ENCODE data around the gene SEMA3A.

Gene SEMA3A

GRCh38 chr7:84195295-84196060 lies 889 bp upstream of the SEMA3A start:
- DNase-seq, result no peak

- no peak for DNase-seq
Measured at GRCh38 chr7:84193747-84194146, 842 bp downstream of the SEMA3A start.

DNA sequence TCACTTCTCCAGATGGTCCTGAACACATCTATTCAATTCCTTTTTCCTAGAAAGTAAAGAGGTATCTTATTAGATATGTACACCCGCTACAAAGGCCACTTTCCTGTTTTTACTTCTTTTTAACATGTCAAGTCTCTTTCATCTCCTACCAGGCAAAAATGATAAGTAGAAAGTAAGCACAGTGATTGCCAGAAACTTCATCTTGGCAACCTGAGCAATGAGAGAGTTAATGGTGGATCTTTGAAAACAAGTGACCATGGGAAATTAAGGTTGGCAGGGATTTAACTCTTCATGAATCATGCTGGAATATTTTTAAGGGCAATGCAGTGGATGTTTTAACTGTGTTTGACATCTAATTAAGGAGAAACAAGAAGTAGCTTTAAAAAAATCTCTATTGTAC lies 2.7 kb downstream of the SEMA3A start:
- DNase-seq, result no peak

- DNase-seq, result no peak
Measured at GRCh38 chr7:84191261-84191660, 3.3 kb downstream of the SEMA3A start.

DNA sequence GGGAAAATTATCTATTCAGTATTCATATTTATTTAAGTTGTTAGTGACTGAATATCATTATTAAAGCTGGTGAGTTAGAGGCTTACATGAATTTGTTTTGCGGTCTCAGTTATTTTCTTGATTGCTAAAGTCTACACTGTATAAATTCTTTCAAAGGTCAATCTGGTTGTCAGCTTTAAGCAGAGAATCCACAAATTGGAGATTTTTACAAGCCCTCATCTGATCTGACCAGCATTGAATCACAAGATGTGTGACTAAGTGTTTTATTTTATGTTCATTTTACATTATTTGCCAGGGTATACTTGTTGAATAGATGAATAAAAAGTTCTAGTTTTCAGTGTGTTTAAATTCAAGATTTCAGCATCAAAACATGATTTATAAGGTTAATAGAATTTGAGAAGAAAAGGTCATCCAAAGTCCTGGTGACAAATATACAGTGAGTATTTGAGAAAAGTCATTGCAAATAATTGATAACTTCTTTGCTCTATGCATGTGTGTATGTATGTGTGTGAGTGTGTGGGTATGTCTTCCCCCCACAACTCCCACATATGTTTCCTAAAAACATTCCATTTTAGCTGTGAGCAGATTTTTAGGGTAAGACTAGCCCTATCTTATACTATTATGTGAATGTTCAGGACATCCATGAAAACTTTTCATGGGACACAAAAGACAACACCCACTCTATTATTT lies 4.4 kb downstream of the SEMA3A start:
- DNase-seq, result no peak

DNA sequence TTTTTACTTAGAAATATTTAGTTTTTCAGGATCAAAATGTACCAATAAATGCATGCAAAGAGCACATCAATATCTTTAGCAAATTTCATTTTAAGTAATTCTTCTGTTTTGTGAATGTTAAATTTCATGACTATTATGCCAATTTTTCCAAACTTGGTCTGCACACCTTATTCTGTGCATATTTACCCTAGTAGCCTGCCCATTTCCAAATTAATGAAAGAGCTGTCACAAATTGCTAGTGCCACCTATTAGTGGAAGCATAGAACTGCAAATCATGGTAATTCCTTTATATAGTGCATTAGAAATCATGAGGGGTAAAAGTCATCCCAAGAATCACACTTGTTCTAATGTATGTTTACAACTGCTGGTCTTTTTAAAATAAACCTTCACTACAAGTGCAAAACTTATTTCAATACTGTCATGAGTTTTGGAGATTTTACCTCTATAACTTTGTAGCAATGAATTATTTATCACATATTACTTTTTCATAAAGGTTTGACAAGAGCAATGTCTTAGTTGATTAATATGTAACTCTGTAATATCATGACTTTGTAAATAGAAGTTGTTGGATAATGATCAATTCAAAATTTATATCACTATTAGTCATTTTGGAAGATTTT lies 5.7 kb downstream of the SEMA3A start:
- DNase-seq, result no peak

GRCh38 chr7:84187813-84188510 lies 6.6 kb downstream of the SEMA3A start:
- no peak for DNase-seq

DNA sequence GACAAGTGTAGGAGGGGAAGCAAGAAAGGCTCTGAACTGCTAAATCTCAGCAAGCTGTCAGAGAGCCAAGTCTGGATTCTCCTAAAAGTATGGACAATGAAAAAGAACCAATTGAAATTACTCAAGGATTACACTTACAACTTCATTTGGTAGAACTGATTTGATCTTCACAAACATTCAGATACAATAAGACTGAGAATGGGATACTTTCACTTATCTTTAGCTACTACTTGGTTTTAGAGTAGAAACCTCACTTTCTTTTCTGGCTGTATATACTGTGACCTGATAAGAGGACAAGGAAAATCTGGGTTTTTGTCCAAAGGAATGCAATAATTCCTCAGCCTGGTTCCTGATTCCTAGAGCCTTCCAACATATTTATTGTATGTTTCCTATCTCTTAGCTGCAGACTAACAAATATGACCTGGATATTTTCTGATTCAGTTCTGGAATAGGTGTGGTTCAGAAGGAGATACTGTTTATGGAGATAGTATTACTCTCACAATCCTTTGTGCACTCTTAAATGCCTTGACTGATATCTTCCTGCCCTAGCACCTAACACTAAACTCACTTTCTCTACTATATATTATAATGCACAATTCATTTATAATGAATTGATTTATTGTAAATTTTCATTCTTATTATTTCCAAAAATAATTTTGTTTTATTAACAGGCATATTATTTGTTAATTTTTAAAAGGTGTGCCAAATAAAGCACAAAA lies 7.3 kb downstream of the SEMA3A start:
- no peak for DNase-seq

GRCh38 chr7:84183741-84184140 lies 10.8 kb downstream of the SEMA3A start:
- DNase-seq, result no peak

GRCh38 chr7:84182301-84182700 lies 12.3 kb downstream of the SEMA3A start:
- no peak for DNase-seq

DNA sequence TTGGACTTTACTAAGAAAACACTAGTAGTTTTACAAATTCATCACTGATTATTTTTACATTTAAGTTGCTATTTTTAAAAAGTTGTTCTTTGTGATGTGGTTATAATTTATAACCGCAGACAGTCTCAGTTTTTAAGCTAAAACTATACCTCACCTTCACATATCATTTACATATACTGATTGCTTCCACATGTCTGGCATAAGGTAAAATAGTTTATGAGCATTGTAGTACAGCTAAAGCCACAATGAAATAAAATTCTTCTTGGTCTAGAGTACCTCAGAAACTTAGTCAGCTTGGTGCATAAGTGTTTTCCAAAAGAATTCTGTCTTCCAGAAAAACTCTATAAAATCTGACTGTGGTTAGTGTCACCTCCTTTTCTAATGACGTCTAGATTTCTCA lies 13.0 kb downstream of the SEMA3A start:
- DNase-seq, result no peak

GRCh38 chr7:84177758-84178412 lies 16.7 kb downstream of the SEMA3A start:
- DNase-seq, result no peak

DNA sequence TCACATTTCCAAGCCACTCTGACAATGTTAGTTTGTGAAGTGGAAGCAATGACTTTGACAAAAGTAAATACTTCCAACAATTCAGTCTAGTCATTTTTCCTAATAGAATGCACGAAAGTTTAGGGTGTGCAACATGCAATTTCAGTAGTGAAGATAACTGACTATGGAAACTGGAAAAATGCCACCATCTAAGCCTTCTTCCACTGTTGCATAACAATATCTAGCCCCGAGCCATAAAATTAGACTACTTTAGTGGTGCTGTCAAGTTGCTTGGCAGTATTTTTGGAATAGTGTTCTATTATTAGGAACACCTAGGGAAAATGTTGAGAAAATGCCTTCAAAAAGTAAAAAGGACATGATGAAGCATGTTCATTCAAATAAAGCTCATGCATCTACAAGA lies 17.9 kb downstream of the SEMA3A start:
- no peak for DNase-seq

GRCh38 chr7:84175461-84175860 lies 19.1 kb downstream of the SEMA3A start:
- no peak for DNase-seq

- no peak for DNase-seq
Measured at GRCh38 chr7:84170646-84171045, 23.9 kb downstream of the SEMA3A start.

- no peak for DNase-seq
Measured at GRCh38 chr7:84162584-84162983, 32.0 kb downstream of the SEMA3A start.

DNA sequence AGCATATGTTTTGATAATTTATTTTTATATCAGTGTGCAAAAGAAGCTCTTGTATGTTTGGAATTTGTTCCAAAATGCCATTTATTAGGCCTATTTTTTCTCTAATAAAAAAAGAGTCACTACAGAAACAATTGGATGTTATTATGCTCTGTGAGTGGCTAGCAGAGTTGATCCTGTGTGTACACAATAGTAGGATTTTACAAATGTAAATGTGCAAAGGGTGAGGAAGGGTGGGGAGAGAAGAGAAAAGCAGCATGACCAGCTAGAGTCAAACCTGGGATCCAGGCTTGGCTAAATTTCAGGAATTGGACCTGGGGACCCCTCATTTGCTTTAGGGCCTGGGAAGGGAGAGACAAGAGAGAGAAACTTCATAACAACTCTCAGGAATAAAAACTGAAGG lies 32.5 kb downstream of the SEMA3A start:
- DNase-seq, result no peak

DNA sequence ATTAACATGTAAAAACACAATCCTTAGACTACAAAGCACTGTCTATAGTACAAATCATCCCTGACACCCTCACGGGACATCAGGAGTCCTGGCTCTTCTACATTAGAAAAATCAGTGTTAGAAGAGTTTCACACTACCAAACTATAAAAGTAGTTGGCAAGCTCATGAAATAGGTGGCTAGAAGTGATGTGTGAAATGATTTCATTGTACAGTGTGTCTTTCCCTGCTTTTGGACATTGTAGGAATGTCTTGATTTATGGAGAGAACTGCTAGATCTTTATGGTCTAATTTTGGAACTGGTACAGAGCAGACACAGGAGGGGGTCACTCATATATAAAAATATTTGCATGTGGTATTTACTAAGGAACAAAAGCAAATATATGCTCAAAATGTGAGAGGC lies 33.2 kb downstream of the SEMA3A start:
- no peak for DNase-seq

DNA sequence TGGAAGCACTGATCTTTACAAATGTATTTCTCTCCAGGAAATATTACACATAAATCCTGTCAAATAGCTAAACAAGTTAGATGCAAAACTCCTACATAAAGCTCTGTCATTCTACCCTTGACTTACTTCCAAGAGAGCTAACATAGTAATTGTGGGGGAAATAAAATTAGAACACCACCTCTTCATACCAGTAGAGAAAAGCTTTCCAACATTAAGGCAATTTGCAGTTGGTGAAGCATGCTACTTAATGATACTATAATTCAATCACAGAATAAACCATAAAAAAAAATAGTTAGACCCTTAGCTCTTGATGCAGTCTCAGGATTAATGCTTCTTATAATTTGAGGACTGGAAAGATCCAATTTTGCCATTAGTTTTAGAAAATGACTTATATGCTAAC lies 35.2 kb downstream of the SEMA3A start:
- no peak for DNase-seq

DNA sequence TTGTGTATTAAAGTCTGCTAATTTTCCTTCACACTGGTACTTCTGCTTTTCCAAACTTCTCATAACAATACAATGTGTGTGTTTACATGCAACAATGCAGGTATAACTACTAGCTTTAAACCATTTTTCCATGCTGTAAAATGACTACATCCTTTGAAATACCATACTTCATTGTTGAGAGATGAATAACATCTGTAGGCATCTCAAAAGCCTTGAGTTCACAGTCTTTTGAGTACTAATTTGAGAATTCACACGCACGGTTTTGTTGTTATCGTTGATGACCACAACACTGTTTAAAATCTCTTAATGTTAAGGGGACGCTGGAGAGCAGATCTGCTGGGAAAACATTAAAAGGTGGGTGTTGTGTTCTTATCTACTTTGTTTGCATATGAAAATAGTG lies 37.4 kb downstream of the SEMA3A start:
- DNase-seq, result no peak

GRCh38 chr7:84154991-84155781 lies 39.4 kb downstream of the SEMA3A start:
- no peak for DNase-seq
